Retinal pigment epithelial cell (primary cell): Measurements from ENCODE around the gene NUFIP2.

Experiments
- DNase-seq: peaks from one replicate; pipeline ENCODE4 v3.0.0-alpha.2; 2010; ENCODE audit warnings: low read depth
- H3K4me3 ChIP-seq: 2 replicates; pipeline ENCODE4 v1.5.1; 2011; ENCODE audit warnings: mild to moderate bottlenecking, low read length, control low read depth, moderate library complexity
- CTCF ChIP-seq: conservative IDR thresholded peaks from 2 replicates; pipeline ENCODE4 v1.5.1; 2011; ENCODE audit warnings: low read depth, low read length, control low read depth, inconsistent platforms

NUFIP2 gene

GRCh38 chr17:29246628-29247027, 47.3 kb downstream of the NUFIP2 start, which contains the start of gene CRYBA1:
Gene CRYBA1, plus strand, starts transcription at chr17:29246859. Its CDS starts 5 bp downstream, at chr17:29246864.
- no peak for TF ChIP-seq CTCF
- no peak for DNase-seq
- H3K4me3 ChIP-seq, result no peak within 1 kb of the TSS

GRCh38 chr17:29245401-29245800, 48.5 kb downstream of the NUFIP2 start:
- TF ChIP-seq CTCF, result no peak
- no peak for DNase-seq
- no peak overlapping the region for H3K4me3 ChIP-seq

- peak; percentile 45 for TF ChIP-seq CTCF
- no peak for DNase-seq
- no peak overlapping the region for H3K4me3 ChIP-seq
These were observed 50.2 kb downstream of the NUFIP2 start for GRCh38 chr17:29243792-29244191.

GRCh38 chr17:29242790-29243189, 51.2 kb downstream of the NUFIP2 start:
- no peak for TF ChIP-seq CTCF
- no peak for DNase-seq
- H3K4me3 ChIP-seq, result no peak overlapping the region

GRCh38 chr17:29242051-29242450, 51.9 kb downstream of the NUFIP2 start:
- TF ChIP-seq CTCF, result no peak
- DNase-seq, result no peak
- H3K4me3 ChIP-seq, result no peak overlapping the region

GRCh38 chr17:29240968-29241963, 52.7 kb downstream of the NUFIP2 start:
- no peak overlapping the region for H3K4me3 ChIP-seq
- DNase-seq, result peak; percentile 76
- TF ChIP-seq CTCF, result no peak

- TF ChIP-seq CTCF, result no peak
- no peak for DNase-seq
- no peak overlapping the region for H3K4me3 ChIP-seq
These were observed 53.5 kb downstream of the NUFIP2 start for GRCh38 chr17:29240477-29240876.
